Measurements from ENCODE around the gene RNF5.

Gene RNF5

DNA sequence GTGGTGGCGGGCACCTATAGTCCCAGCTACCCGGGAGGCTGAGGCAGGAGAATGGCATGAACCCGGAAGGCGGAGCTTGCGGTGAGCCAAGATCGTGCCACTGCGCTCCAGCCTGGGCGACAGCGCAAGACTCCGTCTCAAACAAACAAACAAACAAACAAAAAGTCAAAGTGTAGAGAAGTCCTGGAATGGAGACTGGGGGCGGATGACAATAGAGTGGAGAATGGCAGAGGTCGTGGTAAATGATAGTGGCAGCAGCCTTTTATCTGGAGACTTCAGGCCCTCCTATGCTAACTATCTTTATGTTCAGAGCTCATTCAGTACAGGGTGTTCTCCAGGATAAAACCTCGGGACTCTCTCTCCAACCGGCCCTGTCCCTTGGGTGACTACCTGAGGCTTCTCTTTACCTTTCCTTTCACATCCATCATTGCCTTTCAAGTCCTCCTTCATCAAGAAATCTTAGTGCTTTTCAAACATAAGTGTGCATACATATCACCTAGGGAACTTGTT is 46.7 kb upstream of the RNF5 start:
- no peak overlapping the region for H2AFZ ChIP-seq (ENCODE audit: low read length)
- DNase-seq (ENCODE audit: low spot score) = no peak
- H2AK5ac ChIP-seq (ENCODE audit: low read depth, low read length) = no peak overlapping the region
- peaks cover 0 to 2% (median 0%) of the 10 kb centered on the region in 3 experiments for H3K27me3 ChIP-seq (ENCODE audit: control insufficient read depth in 3 of 3, insufficient read depth in 3 of 3, low read depth in 1 of 3, low read length in 3 of 3)
- no peak overlapping the region for H4K91ac ChIP-seq (ENCODE audit: low read depth, low read length, poor library complexity)
- H3K23ac ChIP-seq (ENCODE audit: low read depth, low read length, poor library complexity) = no peak overlapping the region
- H3K4me1 ChIP-seq (ENCODE audit: control insufficient read depth in 2 of 2, insufficient read depth in 1 of 2, low read depth in 1 of 2, low read length in 2 of 2) = peaks cover 11 to 18% of the 10 kb centered on the region in 2 donors
- H3K79me1 ChIP-seq (ENCODE audit: low read depth, low read length) = peaks cover 7% of the 10 kb centered on the region
- H3K14ac ChIP-seq (ENCODE audit: low read length) = no peak overlapping the region
- H3K9ac ChIP-seq (ENCODE audit: low read depth, low read length, poor library complexity) = no peak overlapping the region
- no peak overlapping the region for H4K8ac ChIP-seq (ENCODE audit: low read depth, low read length)
- H3K4me3 ChIP-seq (ENCODE audit: low read length in 2 of 2) = no peak overlapping the region
- no peak overlapping the region for H3K4me2 ChIP-seq (ENCODE audit: insufficient read depth, low read length, poor library complexity, severe bottlenecking)
- no CpG with 5 or more reads among the region's 14 CpGs for WGBS, 2 donors (ENCODE audit: extremely low coverage in 2 of 2, insufficient read length in 2 of 2, insufficient replicate concordance in 1 of 2)
- no peaks in the 10 kb centered on the region for H3K9me3 ChIP-seq (replicated peaks in 1 of 2; ENCODE audit: control insufficient read depth in 2 of 2, insufficient read depth in 1 of 2, low read depth in 1 of 2, low read length in 2 of 2)
- H3K4ac ChIP-seq (ENCODE audit: low read length) = no peak overlapping the region
- H2BK120ac ChIP-seq (ENCODE audit: low read depth, low read length) = no peak overlapping the region
- peaks cover 2 to 4% of the 10 kb centered on the region in 2 donors for H3K36me3 ChIP-seq (replicated peaks in 1 of 2; ENCODE audit: control insufficient read depth in 2 of 2, insufficient read depth in 2 of 2, low read length in 2 of 2)
- no peak overlapping the region for H2BK15ac ChIP-seq (ENCODE audit: low read length)
- H2BK5ac ChIP-seq (ENCODE audit: low read length) = no peak overlapping the region
- no peak overlapping the region for H3K27ac ChIP-seq (replicated peaks; ENCODE audit: low read length)
- no peak overlapping the region for H2BK12ac ChIP-seq (ENCODE audit: low read length)
- no peak overlapping the region for H3K18ac ChIP-seq (ENCODE audit: low read length)

GRCh38 chr6:32132110-32132509 is 46.1 kb upstream of the RNF5 start:
- no peak overlapping the region for H3K23ac ChIP-seq (ENCODE audit: low read depth, low read length, poor library complexity)

GRCh38 chr6:32133786-32134185 is 44.4 kb upstream of the RNF5 start:
- Histone ChIP-seq H4K8ac (ENCODE audit: low read depth, low read length) (no peak overlapping the region), H3K4ac (ENCODE audit: low read length) (no peak overlapping the region), H3K23ac (ENCODE audit: low read depth, low read length, poor library complexity) (no peak overlapping the region), H2AK5ac (ENCODE audit: low read depth, low read length) (no peak overlapping the region), H3K9ac (ENCODE audit: low read depth, low read length, poor library complexity) (no peak overlapping the region), H2BK5ac (ENCODE audit: low read length) (no peak overlapping the region), H4K91ac (ENCODE audit: low read depth, low read length, poor library complexity) (no peak overlapping the region), H2AFZ (ENCODE audit: low read length) (no peak overlapping the region), H2BK15ac (ENCODE audit: low read length) (no peak overlapping the region), H2BK120ac (ENCODE audit: low read depth, low read length) (no peak overlapping the region), H3K27me3 (ENCODE audit: control insufficient read depth in 3 of 3, insufficient read depth in 3 of 3, low read depth in 1 of 3, low read length in 3 of 3) (peaks cover 0 to 2% (median 0%) of the 10 kb centered on the region in 3 experiments), H3K27ac (replicated peaks; ENCODE audit: low read length) (no peak overlapping the region), H3K4me3 (ENCODE audit: low read length in 2 of 2) (no peak overlapping the region), H3K9me3 (replicated peaks in 1 of 2; ENCODE audit: control insufficient read depth in 2 of 2, insufficient read depth in 1 of 2, low read depth in 1 of 2, low read length in 2 of 2) (no peaks in the 10 kb centered on the region), H3K14ac (ENCODE audit: low read length) (no peak overlapping the region), H2BK12ac (ENCODE audit: low read length) (no peak overlapping the region), H3K4me2 (ENCODE audit: insufficient read depth, low read length, poor library complexity, severe bottlenecking) (no peak overlapping the region), H3K79me1 (ENCODE audit: low read depth, low read length) (peaks cover 5% of the 10 kb centered on the region), H3K18ac (ENCODE audit: low read length) (no peak overlapping the region), H3K36me3 (replicated peaks in 1 of 2; ENCODE audit: control insufficient read depth in 2 of 2, insufficient read depth in 2 of 2, low read length in 2 of 2) (no peaks in the 10 kb centered on the region), H3K4me1 (ENCODE audit: control insufficient read depth in 2 of 2, insufficient read depth in 1 of 2, low read depth in 1 of 2, low read length in 2 of 2) (peaks cover 5 to 7% of the 10 kb centered on the region in 2 donors)
- no CpG with 5 or more reads among the region's 4 CpGs for WGBS, 2 donors (ENCODE audit: extremely low coverage in 2 of 2, insufficient read length in 2 of 2, insufficient replicate concordance in 1 of 2)
- no peak for DNase-seq (ENCODE audit: low spot score)

More at GRCh38 chr6:32132110-32132509, 46.1 kb upstream of the RNF5 start:
- no peak overlapping the region for H3K14ac ChIP-seq (ENCODE audit: low read length)
- no peaks in the 10 kb centered on the region for H3K36me3 ChIP-seq (replicated peaks in 1 of 2; ENCODE audit: control insufficient read depth in 2 of 2, insufficient read depth in 2 of 2, low read length in 2 of 2)
- no peak overlapping the region for H2AK5ac ChIP-seq (ENCODE audit: low read depth, low read length)
- H2BK120ac ChIP-seq (ENCODE audit: low read depth, low read length) = no peak overlapping the region
- no peak overlapping the region for H4K8ac ChIP-seq (ENCODE audit: low read depth, low read length)
- H3K4me1 ChIP-seq (ENCODE audit: control insufficient read depth in 2 of 2, insufficient read depth in 1 of 2, low read depth in 1 of 2, low read length in 2 of 2) = peaks cover 7 to 14% of the 10 kb centered on the region in 2 donors
- H3K9me3 ChIP-seq (replicated peaks in 1 of 2; ENCODE audit: control insufficient read depth in 2 of 2, insufficient read depth in 1 of 2, low read depth in 1 of 2, low read length in 2 of 2) = no peaks in the 10 kb centered on the region
- H3K4ac ChIP-seq (ENCODE audit: low read length) = no peak overlapping the region
- no peak overlapping the region for H3K4me3 ChIP-seq (ENCODE audit: low read length in 2 of 2)
- H2BK15ac ChIP-seq (ENCODE audit: low read length) = no peak overlapping the region
- no peak for DNase-seq (ENCODE audit: low spot score)
- no peak overlapping the region for H2AFZ ChIP-seq (ENCODE audit: low read length)
- H3K18ac ChIP-seq (ENCODE audit: low read length) = no peak overlapping the region
- H3K27me3 ChIP-seq (ENCODE audit: control insufficient read depth in 3 of 3, insufficient read depth in 3 of 3, low read depth in 1 of 3, low read length in 3 of 3) = peaks cover 0 to 2% (median 0%) of the 10 kb centered on the region in 3 experiments
- H2BK12ac ChIP-seq (ENCODE audit: low read length) = no peak overlapping the region
- no peak overlapping the region for H2BK5ac ChIP-seq (ENCODE audit: low read length)
- H3K9ac ChIP-seq (ENCODE audit: low read depth, low read length, poor library complexity) = no peak overlapping the region
- H3K79me1 ChIP-seq (ENCODE audit: low read depth, low read length) = peaks cover 7% of the 10 kb centered on the region
- no peak overlapping the region for H3K4me2 ChIP-seq (ENCODE audit: insufficient read depth, low read length, poor library complexity, severe bottlenecking)
- no peak overlapping the region for H3K27ac ChIP-seq (replicated peaks; ENCODE audit: low read length)
- H4K91ac ChIP-seq (ENCODE audit: low read depth, low read length, poor library complexity) = no peak overlapping the region

- Histone ChIP-seq H2AFZ (ENCODE audit: low read length) (no peak overlapping the region), H2BK15ac (ENCODE audit: low read length) (no peak overlapping the region), H3K36me3 (replicated peaks in 1 of 2; ENCODE audit: control insufficient read depth in 2 of 2, insufficient read depth in 2 of 2, low read length in 2 of 2) (no peaks in the 10 kb centered on the region), H3K27ac (replicated peaks; ENCODE audit: low read length) (no peak overlapping the region), H3K4me3 (ENCODE audit: low read length in 2 of 2) (no peak overlapping the region), H3K4me1 (ENCODE audit: control insufficient read depth in 2 of 2, insufficient read depth in 1 of 2, low read depth in 1 of 2, low read length in 2 of 2) (peaks cover 0 to 2% of the 10 kb centered on the region in 2 donors), H2BK12ac (ENCODE audit: low read length) (no peak overlapping the region), H3K23ac (ENCODE audit: low read depth, low read length, poor library complexity) (no peak overlapping the region), H3K4ac (ENCODE audit: low read length) (no peak overlapping the region), H3K27me3 (ENCODE audit: control insufficient read depth in 3 of 3, insufficient read depth in 3 of 3, low read depth in 1 of 3, low read length in 3 of 3) (peaks cover 0 to 10% (median 2%) of the 10 kb centered on the region in 3 experiments), H3K79me1 (ENCODE audit: low read depth, low read length) (no peaks in the 10 kb centered on the region), H3K4me2 (ENCODE audit: insufficient read depth, low read length, poor library complexity, severe bottlenecking) (no peak overlapping the region), H3K14ac (ENCODE audit: low read length) (no peak overlapping the region), H3K9ac (ENCODE audit: low read depth, low read length, poor library complexity) (no peak overlapping the region), H3K9me3 (replicated peaks in 1 of 2; ENCODE audit: control insufficient read depth in 2 of 2, insufficient read depth in 1 of 2, low read depth in 1 of 2, low read length in 2 of 2) (no peaks in the 10 kb centered on the region), H2BK5ac (ENCODE audit: low read length) (no peak overlapping the region), H4K91ac (ENCODE audit: low read depth, low read length, poor library complexity) (no peak overlapping the region), H2AK5ac (ENCODE audit: low read depth, low read length) (no peak overlapping the region), H3K18ac (ENCODE audit: low read length) (no peak overlapping the region), H4K8ac (ENCODE audit: low read depth, low read length) (no peak overlapping the region), H2BK120ac (ENCODE audit: low read depth, low read length) (no peak overlapping the region)
- no peak for DNase-seq (ENCODE audit: low spot score)
Measured at GRCh38 chr6:32137454-32137853, 40.8 kb upstream of the RNF5 start.
